ENCODE measurements around the gene RNU4-1.

DNA sequence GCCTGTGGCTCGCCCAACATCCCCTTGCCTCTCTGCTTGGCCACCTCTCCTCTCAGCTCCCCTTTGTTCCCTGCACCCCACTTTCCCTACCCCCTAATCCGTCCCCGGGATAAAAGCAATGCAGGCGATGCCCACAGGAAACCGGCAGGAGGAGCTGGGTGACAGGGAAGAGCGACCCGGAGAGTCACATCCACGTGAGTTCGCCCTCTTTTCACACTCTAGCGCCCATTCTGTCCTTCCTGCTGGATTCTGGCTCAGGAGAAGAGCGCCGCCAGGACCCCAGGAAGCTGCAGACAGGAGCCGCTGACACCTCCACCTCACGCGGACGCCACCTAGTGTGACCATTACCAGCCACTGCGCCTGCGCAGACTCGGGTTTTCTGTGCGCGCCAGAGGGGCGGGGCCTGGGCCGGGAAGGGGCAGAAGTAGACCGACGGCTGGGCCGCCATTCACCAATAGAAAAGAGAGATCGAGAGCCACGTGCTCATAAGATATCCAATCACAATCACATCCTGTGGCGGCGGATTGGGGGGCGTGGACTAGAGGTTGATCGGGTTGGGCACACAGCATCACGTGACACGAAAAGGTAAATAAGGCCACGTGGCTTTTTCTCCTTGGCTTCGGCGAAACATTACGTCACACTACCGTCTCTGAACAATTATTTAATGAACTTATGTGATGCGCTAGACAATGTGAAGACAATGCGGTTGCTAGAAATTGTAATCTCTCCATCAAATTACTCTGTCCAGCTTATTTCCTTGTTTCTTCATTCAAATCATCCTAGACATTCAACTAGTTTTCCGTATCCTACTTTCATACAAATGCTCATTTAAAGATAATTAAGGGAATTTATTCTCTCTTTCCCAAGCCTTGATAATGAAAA, 24.4 kb upstream of the RNU4-1 start:
- TF ChIP-seq, protein P1, sequence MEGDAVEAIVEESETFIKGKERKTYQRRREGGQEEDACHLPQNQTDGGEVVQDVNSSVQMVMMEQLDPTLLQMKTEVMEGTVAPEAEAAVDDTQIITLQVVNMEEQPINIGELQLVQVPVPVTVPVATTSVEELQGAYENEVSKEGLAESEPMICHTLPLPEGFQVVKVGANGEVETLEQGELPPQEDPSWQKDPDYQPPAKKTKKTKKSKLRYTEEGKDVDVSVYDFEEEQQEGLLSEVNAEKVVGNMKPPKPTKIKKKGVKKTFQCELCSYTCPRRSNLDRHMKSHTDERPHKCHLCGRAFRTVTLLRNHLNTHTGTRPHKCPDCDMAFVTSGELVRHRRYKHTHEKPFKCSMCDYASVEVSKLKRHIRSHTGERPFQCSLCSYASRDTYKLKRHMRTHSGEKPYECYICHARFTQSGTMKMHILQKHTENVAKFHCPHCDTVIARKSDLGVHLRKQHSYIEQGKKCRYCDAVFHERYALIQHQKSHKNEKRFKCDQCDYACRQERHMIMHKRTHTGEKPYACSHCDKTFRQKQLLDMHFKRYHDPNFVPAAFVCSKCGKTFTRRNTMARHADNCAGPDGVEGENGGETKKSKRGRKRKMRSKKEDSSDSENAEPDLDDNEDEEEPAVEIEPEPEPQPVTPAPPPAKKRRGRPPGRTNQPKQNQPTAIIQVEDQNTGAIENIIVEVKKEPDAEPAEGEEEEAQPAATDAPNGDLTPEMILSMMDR (conservative IDR thresholded peaks at IDR 0.05; ENCODE audit: low read length) = peak; percentile 79
- TF ChIP-seq EZH2phosphoT487 (IDR thresholded peaks at IDR 0.05; ENCODE audit: borderline replicate concordance, low read depth, low read length) = no peak

Data from OCI-LY7 (cell line).